Lung (tissue), 12 donors: ENCODE results near the gene ECD. TPM values are rescaled to one million over a fixed set of nuclear protein-coding genes. Genes with fewer than 3 reads are reported as not detected.

ENCODE experiments used
- ATAC-seq: fragments of 200-7000 bp; cut with Tn5 transposase; one replicate; pipeline ENCODE4 v1.9.1; 2020; ENCODE audit warnings: moderate number of reproducible peaks; ENCODE audit not compliant: insufficient read depth, low FRiP score
- DNase-seq, 3 donors: peaks; one replicate each; pipeline ENCODE4 v3.0.0-alpha.2; 2013 to 2017
- H3K27ac ChIP-seq, 2 donors: one replicate each; pipeline ENCODE4 v1.5.1; 2013; ENCODE audit warnings: mild to moderate bottlenecking in 2 of 2, moderate library complexity in 2 of 2, control low read depth in 1 of 2, inconsistent platforms in 1 of 2, low read depth in 1 of 2, low read length in 1 of 2
- H3K27me3 ChIP-seq, 3 donors: one replicate each; pipeline ENCODE4 v1.5.1; 2013; ENCODE audit warnings: low read length in 2 of 3; ENCODE audit not compliant: control insufficient read depth in 3 of 3, insufficient read depth in 3 of 3
- H3K36me3 ChIP-seq, 4 donors: one replicate each; pipeline ENCODE4 v1.5.1; 2013; ENCODE audit warnings: low read length in 4 of 4, mild to moderate bottlenecking in 1 of 4, moderate library complexity in 1 of 4; ENCODE audit not compliant: control insufficient read depth in 4 of 4, insufficient read depth in 4 of 4
- H3K4me1 ChIP-seq, 5 donors: one replicate each; pipeline ENCODE4 v1.5.1; 2013; ENCODE audit warnings: low read length in 5 of 5, mild to moderate bottlenecking in 2 of 5, moderate library complexity in 1 of 5; ENCODE audit not compliant: control insufficient read depth in 5 of 5, insufficient read depth in 5 of 5
- H3K4me3 ChIP-seq: one replicate; pipeline ENCODE4 v1.5.1; 2013; ENCODE audit warnings: mild to moderate bottlenecking, control low read depth, moderate library complexity
- H3K9ac ChIP-seq, 2 donors: one replicate each; pipeline ENCODE4 v1.5.1; 2013; ENCODE audit warnings: low read length in 2 of 2, control low read depth in 1 of 2; ENCODE audit not compliant: insufficient read depth in 1 of 2
- H3K9me3 ChIP-seq, 4 donors: one replicate each; pipeline ENCODE4 v1.5.1; 2013; ENCODE audit warnings: low read length in 3 of 4, mild to moderate bottlenecking in 1 of 4, moderate library complexity in 1 of 4; ENCODE audit not compliant: control insufficient read depth in 4 of 4, insufficient read depth in 3 of 4
- WGBS, 2 donors: extraction: QIAGEN DNeasy Blood & Tissue Kit; methylation state at CpG; one replicate each; pipeline ENCODE4 v1.1.7; 2013; 5-methylcytosine and 5-hydroxymethylcytosine counted together
- polyA plus RNA-seq, 2 donors: library from polyadenylated mRNA; stranded (reverse); fragments of 200-250 nt; gene quantifications; one replicate each; pipeline ENCODE4 v1.2.1, GENCODE V29; 2013
- total RNA-seq, 2 donors: library from RNA; depleted of rRNA in 1 of 2; stranded (reverse); fragments of >200 nt in 1 of 2; gene quantifications; one replicate each; pipeline ENCODE4 v1.2.1, GENCODE V29; 2014 to 2021
- TF ChIP-seq, protein P1 (sequence below): IDR thresholded peaks from 2 replicates; pipeline ENCODE4 v1.5.1; 2012; ENCODE audit warnings: mild to moderate bottlenecking; ENCODE audit errors: control extremely low read depth, extremely low read depth
- donor health status: control.
- donor health status: control.
- donor health status: Bipolar disorder and iron deficiency.
- donor health status: healthy.
- donor health status: DM: yes; HTN: yes; CAD: no.

The ECD gene
- total and polyA plus RNA-seq, 4 donors, result 11.2 to 29.5 (median 15.8) TPM

DNA sequence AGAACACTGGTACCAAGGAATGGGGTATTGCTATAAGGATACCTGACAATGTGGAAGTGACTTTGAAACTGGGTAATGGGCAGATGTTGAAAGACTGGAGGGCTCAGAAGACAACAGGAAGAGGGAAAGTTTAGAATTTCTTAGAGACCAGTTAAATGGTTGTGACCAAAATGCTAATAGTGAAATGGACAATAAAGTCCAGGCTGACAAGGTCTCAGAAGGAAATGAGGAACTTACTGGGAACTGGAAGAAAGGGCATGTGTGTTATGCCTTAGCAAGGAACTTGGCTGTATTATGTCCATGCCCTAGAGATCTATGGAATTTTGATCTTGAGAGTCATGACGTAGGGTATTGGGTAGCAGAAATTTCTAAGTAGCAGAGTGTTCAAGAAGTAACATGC, 38.1 kb upstream of the ECD start:
- Histone ChIP-seq H3K36me3 (peaks cover 3 to 8% (median 5%) of the 10 kb centered on the region in 4 donors), H3K9ac (no peak overlapping the region), H3K27me3 (no peaks in the 10 kb centered on the region), H3K9me3 (no peaks in the 10 kb centered on the region), H3K4me1 (no peaks in the 10 kb centered on the region), H3K27ac (no peak overlapping the region), H3K4me3 (no peak overlapping the region)
- TF ChIP-seq, protein P1, sequence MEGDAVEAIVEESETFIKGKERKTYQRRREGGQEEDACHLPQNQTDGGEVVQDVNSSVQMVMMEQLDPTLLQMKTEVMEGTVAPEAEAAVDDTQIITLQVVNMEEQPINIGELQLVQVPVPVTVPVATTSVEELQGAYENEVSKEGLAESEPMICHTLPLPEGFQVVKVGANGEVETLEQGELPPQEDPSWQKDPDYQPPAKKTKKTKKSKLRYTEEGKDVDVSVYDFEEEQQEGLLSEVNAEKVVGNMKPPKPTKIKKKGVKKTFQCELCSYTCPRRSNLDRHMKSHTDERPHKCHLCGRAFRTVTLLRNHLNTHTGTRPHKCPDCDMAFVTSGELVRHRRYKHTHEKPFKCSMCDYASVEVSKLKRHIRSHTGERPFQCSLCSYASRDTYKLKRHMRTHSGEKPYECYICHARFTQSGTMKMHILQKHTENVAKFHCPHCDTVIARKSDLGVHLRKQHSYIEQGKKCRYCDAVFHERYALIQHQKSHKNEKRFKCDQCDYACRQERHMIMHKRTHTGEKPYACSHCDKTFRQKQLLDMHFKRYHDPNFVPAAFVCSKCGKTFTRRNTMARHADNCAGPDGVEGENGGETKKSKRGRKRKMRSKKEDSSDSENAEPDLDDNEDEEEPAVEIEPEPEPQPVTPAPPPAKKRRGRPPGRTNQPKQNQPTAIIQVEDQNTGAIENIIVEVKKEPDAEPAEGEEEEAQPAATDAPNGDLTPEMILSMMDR, result no peak
- ATAC-seq (no peak), DNase-seq (no peak)
- 89 to 90% methylated on average over 1 of the region's 1 CpG for WGBS, 2 donors

- ATAC-seq, result no peak
- Histone ChIP-seq H3K9ac (no peak overlapping the region), H3K27ac (no peak overlapping the region), H3K27me3 (no peaks in the 10 kb centered on the region), H3K4me3 (no peak overlapping the region), H3K9me3 (no peaks in the 10 kb centered on the region), H3K36me3 (peaks cover 4 to 8% (median 5%) of the 10 kb centered on the region in 4 donors), H3K4me1 (no peaks in the 10 kb centered on the region)
- no peak for DNase-seq
- TF ChIP-seq, protein P1, result no peak
- WGBS, 2 donors, result 95% methylated on average over 3 of the region's 3 CpGs
Measured at GRCh38 chr10:73205081-73205480, 37.3 kb upstream of the ECD start.

GRCh38 chr10:73190188-73190587, 22.4 kb upstream of the ECD start:
- no peak overlapping the region for H3K27ac ChIP-seq
- ATAC-seq, result no peak
- 97% methylated on average over 5 of the region's 5 CpGs for WGBS, 2 donors

More at GRCh38 chr10:73190188-73190587, 22.4 kb upstream of the ECD start:
- Histone ChIP-seq H3K9ac (no peak overlapping the region), H3K27me3 (no peaks in the 10 kb centered on the region), H3K4me3 (no peak overlapping the region), H3K9me3 (no peaks in the 10 kb centered on the region), H3K4me1 (no peaks in the 10 kb centered on the region), H3K36me3 (peaks cover 0 to 3% (median under 1%) of the 10 kb centered on the region in 4 donors)
- no peak for DNase-seq
- TF ChIP-seq, protein P1, result no peak
